Right renal pelvis (tissue), 4 donors: Measurements from ENCODE around the gene TSEN54. TPM values are rescaled to one million over a fixed set of nuclear protein-coding genes. Genes with fewer than 3 reads are reported as not detected.

Source experiments
- DNase-seq, 4 donors: peaks; one replicate each; pipeline ENCODE4 v3.0.0-alpha.2; 2013; ENCODE audit warnings: low read depth in 4 of 4, low spot score in 3 of 4, missing footprints in 1 of 4
- polyA plus RNA-seq, 4 donors: library from polyadenylated mRNA; unstranded; fragments of 120-200 nt; gene quantifications; one replicate each; pipeline ENCODE4 v1.2.1, GENCODE V29; 2013; ENCODE audit not compliant: insufficient read length in 4 of 4

Gene TSEN54
- polyA plus RNA-seq, 4 donors: 38.9 to 49.2 (median 48.1) TPM

DNA sequence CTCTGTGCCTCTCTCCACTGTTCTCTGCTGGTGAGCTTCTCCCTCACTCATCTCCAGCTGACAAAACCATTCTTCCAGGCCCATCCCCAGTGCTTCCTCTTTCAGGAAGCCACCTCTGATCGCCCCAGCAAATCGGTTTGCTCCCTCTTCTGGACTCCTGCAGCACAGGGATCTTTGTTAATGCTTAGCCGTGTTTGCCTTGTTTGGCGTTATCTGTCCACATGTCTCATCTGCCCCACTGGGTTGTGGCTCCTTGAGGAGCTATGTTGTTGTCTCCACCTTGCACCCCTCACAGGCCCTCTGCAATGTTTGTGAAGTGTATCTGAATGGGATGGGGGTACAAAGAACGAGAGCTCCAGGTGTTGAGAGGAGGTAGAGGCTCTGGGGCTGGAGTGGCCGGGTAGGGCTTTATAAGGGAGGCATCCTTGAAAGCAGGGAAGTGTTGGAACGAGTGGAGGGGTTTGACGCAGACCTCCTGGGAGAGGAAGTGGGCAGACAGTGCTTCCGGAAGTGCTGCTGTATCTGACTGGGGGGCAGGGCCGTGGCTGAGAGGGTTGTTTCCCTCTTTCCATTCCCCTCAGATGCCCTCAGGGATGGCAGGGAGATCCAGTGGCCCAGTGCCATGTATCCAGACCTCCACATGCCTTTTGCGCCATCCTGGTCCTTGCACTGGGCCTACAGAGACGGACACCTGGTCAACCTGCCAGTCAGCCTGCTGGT lies 28.8 kb upstream of the TSEN54 start:
- no peak for DNase-seq

GRCh38 chr17:75488693-75489510 lies 27.4 kb upstream of the TSEN54 start:
- DNase-seq: no peak

DNA sequence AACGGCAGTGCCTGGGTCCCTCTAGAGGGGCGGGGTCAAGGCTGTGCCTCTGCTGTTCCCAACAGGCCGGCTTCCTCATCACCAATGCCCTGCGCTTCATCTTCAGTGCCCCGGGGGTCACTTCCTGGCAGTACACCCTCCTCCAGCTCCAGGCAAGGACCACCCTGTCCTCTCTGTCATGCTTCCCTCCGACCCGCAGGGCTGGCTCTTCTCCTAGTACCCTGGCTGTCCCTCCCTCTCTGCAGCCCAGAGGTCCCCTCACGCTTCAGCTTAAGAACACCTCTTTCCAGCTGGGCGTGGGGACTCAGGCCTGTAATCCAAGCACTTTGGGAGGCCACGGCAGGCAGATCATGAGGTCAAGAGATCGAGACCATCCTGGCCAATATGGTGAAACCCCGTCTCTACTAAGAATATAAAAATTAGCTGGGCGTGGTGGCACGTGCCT lies 26.8 kb upstream of the TSEN54 start:
- no peak for DNase-seq

- no peak for DNase-seq
These were observed 26.1 kb upstream of the TSEN54 start for GRCh38 chr17:75490173-75490743.

DNA sequence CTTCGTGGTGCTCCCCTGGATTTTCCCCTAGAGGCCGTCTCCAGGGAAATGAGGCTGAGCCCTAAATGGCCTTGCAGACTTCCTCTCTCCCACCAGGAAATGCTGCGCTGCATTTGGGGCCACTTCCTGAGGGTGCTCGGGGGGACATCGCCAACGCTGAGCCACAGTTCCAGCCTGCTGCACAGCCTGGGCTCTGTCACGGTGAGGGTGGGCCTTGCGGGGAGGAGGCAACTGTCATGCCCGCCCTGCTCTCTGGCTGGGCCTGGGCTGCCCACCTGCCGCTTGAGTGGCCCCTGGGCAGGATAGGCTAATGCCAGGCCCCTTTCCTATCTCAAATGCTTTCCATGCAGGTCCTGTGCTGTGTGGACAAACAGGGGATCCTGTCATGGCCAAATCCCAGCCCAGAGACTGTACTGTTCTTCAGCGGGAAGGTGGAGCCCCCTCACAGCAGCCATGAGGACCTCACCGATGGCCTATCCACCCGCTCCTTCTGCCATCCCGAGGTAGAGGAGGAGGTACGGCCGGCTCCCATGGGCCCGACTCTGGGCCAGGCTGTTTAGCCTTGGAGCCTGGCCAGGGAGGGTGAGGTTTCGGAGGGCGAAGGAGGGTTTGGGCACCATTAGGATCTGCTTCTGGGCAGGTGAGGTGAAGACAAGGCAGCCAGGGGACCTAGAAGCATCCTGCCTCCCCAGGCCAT lies 25.2 kb upstream of the TSEN54 start:
- no peak for DNase-seq

- DNase-seq: no peak
These were observed 24.6 kb upstream of the TSEN54 start for GRCh38 chr17:75491680-75492079.

DNA sequence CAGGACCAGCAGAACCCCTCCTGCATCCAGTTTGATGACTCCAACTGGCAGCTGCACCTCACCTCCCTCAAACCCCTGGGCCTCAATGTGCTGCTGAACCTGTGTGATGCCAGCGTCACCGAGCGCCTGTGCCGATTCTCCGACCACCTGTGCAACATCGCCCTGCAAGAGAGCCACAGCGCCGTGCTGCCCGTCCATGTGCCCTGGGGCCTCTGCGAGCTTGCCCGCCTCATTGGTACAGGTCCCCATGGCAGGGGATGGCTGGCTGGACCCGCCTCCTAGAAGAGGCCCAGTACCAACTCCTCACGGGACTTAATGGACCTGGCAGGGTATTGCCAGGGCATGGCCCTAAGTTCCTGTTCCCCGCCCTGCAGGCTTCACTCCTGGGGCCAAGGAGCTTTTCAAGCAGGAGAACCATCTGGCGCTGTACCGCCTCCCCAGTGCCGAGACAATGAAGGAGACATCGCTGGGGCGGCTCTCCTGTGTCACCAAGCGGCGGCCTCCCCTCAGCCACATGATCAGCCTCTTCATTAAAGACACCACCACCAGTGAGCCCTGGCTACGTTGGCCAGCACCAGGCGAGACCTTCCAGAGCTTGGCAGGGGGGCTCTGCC lies 23.7 kb upstream of the TSEN54 start:
- no peak for DNase-seq

DNA sequence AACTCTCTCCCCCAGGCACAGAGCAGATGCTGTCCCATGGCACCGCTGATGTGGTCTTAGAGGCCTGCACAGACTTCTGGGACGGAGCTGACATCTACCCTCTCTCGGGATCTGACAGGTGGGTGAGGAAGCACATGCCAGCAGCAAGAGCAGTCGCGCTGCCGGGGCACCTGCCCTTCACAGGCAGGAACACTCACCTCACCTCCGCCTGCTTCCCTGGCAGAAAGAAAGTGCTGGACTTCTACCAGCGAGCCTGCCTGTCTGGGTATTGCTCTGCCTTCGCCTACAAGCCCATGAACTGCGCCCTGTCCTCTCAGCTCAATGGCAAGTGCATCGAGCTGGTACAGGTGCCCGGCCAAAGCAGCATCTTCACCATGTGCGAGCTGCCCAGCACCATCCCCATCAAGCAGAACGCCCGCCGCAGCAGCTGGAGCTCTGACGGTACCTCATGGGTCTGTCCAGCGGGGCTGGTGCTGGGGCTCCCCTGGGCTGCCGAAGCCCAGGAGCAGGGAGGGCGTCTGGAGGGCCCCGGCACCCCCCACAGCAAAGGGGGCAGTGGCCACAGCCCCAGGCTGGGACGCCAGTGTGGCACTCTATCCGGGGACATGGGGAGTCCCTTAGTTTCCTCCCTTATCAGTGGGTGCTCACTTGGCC lies 22.7 kb upstream of the TSEN54 start:
- no peak for DNase-seq

DNA sequence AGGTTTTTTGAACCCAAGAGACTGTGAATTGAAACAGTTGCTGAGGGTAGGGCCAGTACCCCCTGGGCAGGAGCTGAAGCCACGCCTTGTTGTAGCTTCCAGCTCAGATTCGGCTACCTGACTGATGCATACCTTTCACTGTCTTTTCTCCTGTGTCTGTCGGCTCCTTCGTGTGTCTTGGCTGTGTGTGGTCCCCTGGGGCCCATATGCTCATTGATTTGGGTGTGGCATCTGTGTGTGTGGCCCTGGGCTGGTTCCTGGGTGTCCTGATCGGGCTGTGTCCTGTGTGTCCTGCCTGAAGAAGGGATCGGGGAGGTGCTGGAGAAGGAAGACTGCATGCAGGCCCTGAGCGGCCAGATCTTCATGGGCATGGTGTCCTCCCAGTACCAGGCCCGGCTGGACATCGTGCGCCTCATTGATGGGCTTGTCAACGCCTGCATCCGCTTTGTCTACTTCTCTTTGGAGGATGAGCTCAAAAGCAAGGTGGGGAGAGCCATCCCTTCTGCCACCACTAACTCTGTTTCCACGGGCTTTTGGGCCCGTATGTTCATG lies 21.9 kb upstream of the TSEN54 start:
- DNase-seq: no peak

DNA sequence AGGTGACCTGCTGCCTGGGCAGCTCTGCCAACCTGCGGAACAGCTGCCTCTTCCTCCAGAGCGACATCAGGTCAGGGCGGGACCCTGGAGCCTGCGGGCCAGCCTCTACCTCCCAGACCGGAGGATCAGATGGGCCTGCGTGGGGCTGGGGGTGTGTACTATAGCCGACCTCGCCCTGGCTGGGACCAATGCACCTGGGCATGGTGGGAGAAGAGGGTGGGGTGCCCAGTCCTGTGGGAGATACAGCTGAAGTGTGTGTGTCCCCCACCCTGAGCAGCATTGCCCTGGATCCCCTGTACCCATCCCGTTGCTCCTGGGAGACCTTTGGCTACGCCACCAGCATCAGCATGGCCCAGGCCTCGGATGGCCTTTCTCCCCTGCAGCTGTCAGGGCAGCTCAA lies 20.3 kb upstream of the TSEN54 start:
- no peak for DNase-seq

DNA sequence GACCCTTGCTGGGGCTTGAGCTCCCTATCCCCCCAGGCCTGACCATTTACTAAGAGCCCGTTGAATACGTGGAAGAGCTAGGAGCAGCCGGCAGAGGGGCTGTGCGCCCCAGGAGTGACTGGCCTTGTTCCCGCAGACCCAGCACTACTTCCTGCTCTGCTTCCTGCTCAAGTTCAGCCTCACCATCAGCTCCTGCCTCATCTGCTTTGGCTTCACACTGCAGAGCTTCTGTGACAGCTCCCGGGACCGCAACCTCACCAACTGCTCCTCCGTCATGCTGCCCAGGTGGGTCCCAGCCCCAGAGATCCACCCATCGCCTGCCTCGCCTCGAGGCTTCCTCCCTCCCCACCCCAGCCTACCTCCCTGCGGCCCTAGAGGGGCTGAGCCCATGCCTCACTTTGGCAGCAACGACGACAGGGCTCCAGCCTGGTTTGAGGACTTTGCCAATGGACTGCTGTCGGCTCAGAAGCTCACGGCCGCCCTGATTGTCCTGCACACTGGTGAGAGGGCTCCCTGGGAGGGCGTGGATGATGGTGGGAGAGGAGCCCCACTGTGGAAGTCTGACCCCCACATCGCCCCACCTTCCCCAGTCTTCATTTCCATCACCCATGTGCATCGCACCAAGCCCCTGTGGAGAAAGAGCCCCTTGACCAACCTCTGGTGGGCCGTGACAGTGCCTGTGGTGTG lies 18.1 kb upstream of the TSEN54 start:
- DNase-seq: no peak

DNA sequence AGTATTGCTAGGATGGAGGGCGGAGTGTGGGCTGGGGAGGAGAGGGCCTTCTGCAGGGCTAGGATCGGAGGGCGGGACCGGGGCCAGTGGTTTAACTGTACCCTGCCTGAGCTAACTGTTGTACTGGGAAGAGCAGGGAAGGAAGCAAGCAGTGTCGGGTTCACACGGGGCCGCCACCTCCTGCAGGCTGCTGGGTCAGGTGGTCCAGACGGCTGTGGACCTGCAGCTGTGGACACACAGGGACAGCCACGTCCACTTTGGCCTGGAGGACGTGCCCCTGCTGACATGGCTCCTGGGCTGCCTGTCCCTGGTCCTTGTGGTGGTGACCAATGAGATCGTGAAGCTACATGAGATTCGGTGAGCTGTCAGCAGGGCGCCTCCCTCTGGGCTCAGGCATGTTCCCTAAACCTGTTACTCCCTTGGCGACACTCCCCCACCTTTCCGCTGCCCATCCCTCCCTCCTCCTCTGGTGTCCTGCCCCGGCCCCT lies 17.6 kb upstream of the TSEN54 start:
- no peak for DNase-seq

- DNase-seq: no peak
These were observed 16.9 kb upstream of the TSEN54 start for GRCh38 chr17:75499313-75500022.

GRCh38 chr17:75500419-75501216 lies 15.7 kb upstream of the TSEN54 start:
- DNase-seq: no peak

DNA sequence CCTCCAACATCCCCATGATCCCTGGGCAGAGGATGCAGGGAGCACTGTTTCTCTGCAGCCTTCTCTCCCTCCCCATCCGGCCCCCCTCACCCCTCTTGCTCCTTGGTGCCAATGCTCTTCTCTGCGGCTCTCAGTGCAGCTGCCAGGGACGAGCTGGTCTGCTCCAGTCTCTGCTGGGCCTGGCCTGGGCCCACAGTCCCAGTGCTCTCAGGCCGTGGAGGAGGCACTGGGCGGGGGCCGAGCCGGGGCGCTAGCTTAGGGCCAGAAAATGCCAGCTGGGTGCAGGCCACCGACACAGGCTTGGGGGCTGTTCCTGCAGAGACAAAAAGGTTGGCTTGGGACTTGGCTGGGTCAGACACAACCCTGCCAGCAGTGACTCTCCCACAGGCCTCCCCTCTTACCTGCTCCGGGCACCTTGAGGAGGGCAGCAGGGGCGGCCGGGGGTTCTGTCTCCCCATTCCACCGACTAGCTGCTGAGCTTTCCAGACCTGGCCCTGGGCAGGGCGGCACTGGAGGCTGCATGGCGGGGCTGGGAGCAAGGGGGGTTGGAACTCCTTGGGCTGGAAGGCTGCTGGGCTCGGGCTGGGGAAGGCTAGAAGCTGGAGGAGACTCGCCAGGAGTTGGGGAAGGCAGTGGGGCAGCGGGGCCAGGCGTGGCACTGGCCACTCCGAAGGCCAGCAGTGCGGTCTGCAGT lies 14.8 kb upstream of the TSEN54 start:
- no peak for DNase-seq

DNA sequence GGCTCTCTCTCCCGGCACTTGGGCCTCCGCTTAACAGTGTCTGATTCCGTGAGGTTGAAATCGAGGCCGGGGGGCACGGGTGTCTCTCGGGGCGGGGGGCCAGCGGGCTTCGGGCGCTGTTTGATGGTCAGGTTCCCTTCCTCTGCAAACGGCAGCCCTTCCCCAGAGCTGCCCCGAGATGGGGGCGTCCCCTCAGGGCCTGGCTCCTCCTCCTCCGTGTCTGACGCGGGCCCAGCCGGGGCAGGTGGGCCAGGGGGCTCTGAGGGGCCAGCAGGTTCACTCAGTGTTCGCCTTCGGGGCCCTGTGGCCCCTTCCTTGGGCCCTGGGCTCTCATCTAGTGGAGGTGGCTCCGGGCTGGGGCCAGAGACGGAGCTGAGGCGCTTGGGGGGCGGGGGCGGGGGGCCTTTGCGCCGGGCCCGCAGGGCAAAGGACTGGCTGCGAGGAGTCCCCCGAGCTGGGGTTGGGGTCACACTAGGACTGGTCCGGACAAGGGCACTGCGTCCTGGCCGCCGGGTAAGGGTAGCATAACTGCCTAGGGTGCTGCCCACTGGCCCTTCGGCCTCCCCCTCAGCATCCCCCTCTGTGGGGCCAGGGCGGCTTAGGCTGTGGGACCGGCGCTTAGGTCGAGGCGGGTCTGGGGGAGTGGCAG lies 14.1 kb upstream of the TSEN54 start:
- no peak for DNase-seq
